Activated naive CD8-positive, alpha-beta T cell treated with anti-CD3 and anti-CD28 coated beads for 36 hours (primary cell): ENCODE data around the gene MORN4. TPM values are rescaled to one million over a fixed set of nuclear protein-coding genes. Genes with fewer than 3 reads are reported as not detected.

Experiments used
- DNase-seq: peaks from one replicate; pipeline ENCODE4 v3.0.0; 2021
- H3K27ac Mint-ChIP-seq: one replicate; pipeline ENCODE4 v1.8.0; 2022; ENCODE audit warnings: mild to moderate bottlenecking, moderate library complexity, mixed read lengths
- H3K27me3 Mint-ChIP-seq: one replicate; pipeline ENCODE4 v1.8.0; 2022; ENCODE audit warnings: mild to moderate bottlenecking, mixed read lengths
- H3K36me3 Mint-ChIP-seq: one replicate; pipeline ENCODE4 v1.8.0; 2021; ENCODE audit warnings: mild to moderate bottlenecking, mixed read lengths
- H3K4me1 Mint-ChIP-seq: one replicate; pipeline ENCODE4 v1.8.0; 2021; ENCODE audit warnings: mixed read lengths
- H3K4me3 Mint-ChIP-seq: one replicate; pipeline ENCODE4 v1.8.0; 2022; ENCODE audit warnings: mild to moderate bottlenecking, moderate library complexity, mixed read lengths
- H3K9me3 Mint-ChIP-seq: one replicate; pipeline ENCODE4 v1.8.0; 2022; ENCODE audit warnings: mixed read lengths
- total RNA-seq, 2 experiments: library from RNA; stranded (reverse); gene quantifications; one replicate each; pipeline ENCODE4 v1.2.3, GENCODE V29; 2021

The MORN4 gene
- total RNA-seq, 2 experiments from 2014 or later = 3.0 to 3.4 TPM

- Mint-ChIP-seq H3K4me3 (no peak overlapping the region), H3K9me3 (no peaks in the 10 kb centered on the region), H3K4me1 (peaks cover 2% of the 10 kb centered on the region), H3K36me3 (no peaks in the 10 kb centered on the region), H3K27me3 (peaks cover 11% of the 10 kb centered on the region), H3K27ac (no peak overlapping the region)
- DNase-seq = no peak
Measured at GRCh38 chr10:97575127-97575668, 58.1 kb downstream of the MORN4 start.

- DNase-seq = no peak
- no peak overlapping the region for H3K4me3 Mint-ChIP-seq
- no peaks in the 10 kb centered on the region for H3K9me3 Mint-ChIP-seq
- no peak overlapping the region for H3K27ac Mint-ChIP-seq
- no peaks in the 10 kb centered on the region for H3K36me3 Mint-ChIP-seq
- H3K4me1 Mint-ChIP-seq = peaks cover 2% of the 10 kb centered on the region
- peaks cover 6% of the 10 kb centered on the region for H3K27me3 Mint-ChIP-seq
Measured at GRCh38 chr10:97574374-97575126, 58.8 kb downstream of the MORN4 start.

- no peak overlapping the region for H3K27ac Mint-ChIP-seq
- H3K9me3 Mint-ChIP-seq = no peaks in the 10 kb centered on the region
- H3K4me1 Mint-ChIP-seq = peaks cover 2% of the 10 kb centered on the region
Measured at GRCh38 chr10:97573672-97574071, 59.6 kb downstream of the MORN4 start.

GRCh38 chr10:97573021-97573420, 60.3 kb downstream of the MORN4 start:
- Mint-ChIP-seq H3K4me3 (no peak overlapping the region), H3K36me3 (no peaks in the 10 kb centered on the region), H3K27me3 (no peaks in the 10 kb centered on the region), H3K4me1 (peaks cover 2% of the 10 kb centered on the region), H3K9me3 (no peaks in the 10 kb centered on the region), H3K27ac (no peak overlapping the region)
- no peak for DNase-seq

More at GRCh38 chr10:97573672-97574071, 59.6 kb downstream of the MORN4 start:
- no peak for DNase-seq
- H3K36me3 Mint-ChIP-seq = no peaks in the 10 kb centered on the region
- no peak overlapping the region for H3K4me3 Mint-ChIP-seq
- peaks cover 3% of the 10 kb centered on the region for H3K27me3 Mint-ChIP-seq

GRCh38 chr10:97572214-97572989, 60.9 kb downstream of the MORN4 start, which contains the start of gene ANKRD2:
Gene ANKRD2 (plus strand): TSS chr10:97572779. CDS start chr10:97572789, 10 bp downstream.
- Mint-ChIP-seq H3K4me1 (peaks cover 2% of the 10 kb centered on the region), H3K4me3 (no peak within 1 kb of the TSS), H3K27ac (no peak within 1 kb of the TSS), H3K27me3 (no peaks in the 10 kb centered on the region), H3K36me3 (no peaks in the 10 kb centered on the region), H3K9me3 (no peaks in the 10 kb centered on the region)
- peak; percentile 57 for DNase-seq

GRCh38 chr10:97571622-97572021, 61.7 kb downstream of the MORN4 start:
- Mint-ChIP-seq H3K4me3 (no peak overlapping the region), H3K9me3 (no peaks in the 10 kb centered on the region), H3K4me1 (peaks cover 2% of the 10 kb centered on the region), H3K36me3 (no peaks in the 10 kb centered on the region), H3K27me3 (no peaks in the 10 kb centered on the region), H3K27ac (no peak overlapping the region)
- no peak for DNase-seq

- H3K4me1 Mint-ChIP-seq = peaks cover 2% of the 10 kb centered on the region
- no peaks in the 10 kb centered on the region for H3K36me3 Mint-ChIP-seq
- H3K9me3 Mint-ChIP-seq = no peaks in the 10 kb centered on the region
- no peak for DNase-seq
- no peak overlapping the region for H3K4me3 Mint-ChIP-seq
- H3K27ac Mint-ChIP-seq = no peak overlapping the region
- H3K27me3 Mint-ChIP-seq = no peaks in the 10 kb centered on the region
Measured at GRCh38 chr10:97570789-97571471, 62.4 kb downstream of the MORN4 start.

- no peaks in the 10 kb centered on the region for H3K36me3 Mint-ChIP-seq
- no peak overlapping the region for H3K27ac Mint-ChIP-seq
- H3K27me3 Mint-ChIP-seq = no peaks in the 10 kb centered on the region
- no peak for DNase-seq
- no peaks in the 10 kb centered on the region for H3K9me3 Mint-ChIP-seq
- no peak overlapping the region for H3K4me3 Mint-ChIP-seq
- peaks cover 2% of the 10 kb centered on the region for H3K4me1 Mint-ChIP-seq
Measured at GRCh38 chr10:97570146-97570788, 63.0 kb downstream of the MORN4 start.

GRCh38 chr10:97567891-97568290, 65.4 kb downstream of the MORN4 start:
- Mint-ChIP-seq H3K36me3 (no peaks in the 10 kb centered on the region), H3K27me3 (no peaks in the 10 kb centered on the region), H3K4me3 (no peak overlapping the region), H3K4me1 (no peaks in the 10 kb centered on the region), H3K9me3 (no peaks in the 10 kb centered on the region), H3K27ac (no peak overlapping the region)
- DNase-seq = no peak

- H3K9me3 Mint-ChIP-seq = no peaks in the 10 kb centered on the region
- no peak overlapping the region for H3K4me3 Mint-ChIP-seq
- H3K36me3 Mint-ChIP-seq = peaks cover 2% of the 10 kb centered on the region
- no peaks in the 10 kb centered on the region for H3K27me3 Mint-ChIP-seq
- no peak for DNase-seq
- H3K4me1 Mint-ChIP-seq = no peaks in the 10 kb centered on the region
- no peak overlapping the region for H3K27ac Mint-ChIP-seq
Measured at GRCh38 chr10:97566336-97566996, 66.8 kb downstream of the MORN4 start.

- no peaks in the 10 kb centered on the region for H3K9me3 Mint-ChIP-seq
- H3K4me3 Mint-ChIP-seq = no peak overlapping the region
- H3K27me3 Mint-ChIP-seq = no peaks in the 10 kb centered on the region
- H3K36me3 Mint-ChIP-seq = peaks cover 2% of the 10 kb centered on the region
- H3K4me1 Mint-ChIP-seq = no peaks in the 10 kb centered on the region
- no peak for DNase-seq
- H3K27ac Mint-ChIP-seq = no peak overlapping the region
Measured at GRCh38 chr10:97564776-97565175, 68.5 kb downstream of the MORN4 start.
